Stomach smooth muscle (tissue), 2 donors: ENCODE data around the gene RGMA.

Source experiments
- H3K27ac ChIP-seq: one replicate; pipeline ENCODE4 v1.7.0; 2013; ENCODE audit warnings: mild to moderate bottlenecking, low read length, inconsistent platforms
- H3K27me3 ChIP-seq, 2 donors: one replicate each; pipeline ENCODE4 v1.7.0; 2013; ENCODE audit warnings: low read length in 2 of 2; ENCODE audit not compliant: insufficient read depth in 2 of 2, control insufficient read depth in 1 of 2
- H3K36me3 ChIP-seq, 2 donors: one replicate each; pipeline ENCODE4 v1.7.0; 2013; ENCODE audit warnings: low read length in 2 of 2; ENCODE audit not compliant: control insufficient read depth in 2 of 2, insufficient read depth in 2 of 2
- H3K4me1 ChIP-seq: one replicate; pipeline ENCODE4 v1.7.0; 2013; ENCODE audit warnings: low read length; ENCODE audit not compliant: control insufficient read depth, insufficient read depth
- H3K4me3 ChIP-seq, 2 donors: one replicate each; pipeline ENCODE4 v1.7.0; 2013; ENCODE audit warnings: low read length in 2 of 2
- H3K9ac ChIP-seq, 2 donors: one replicate each; pipeline ENCODE4 v1.7.0; 2013; ENCODE audit warnings: low read length in 2 of 2, mild to moderate bottlenecking in 1 of 2
- H3K9me3 ChIP-seq, 2 donors: one replicate each; pipeline ENCODE4 v1.7.0; 2013; ENCODE audit warnings: low read length in 2 of 2; ENCODE audit not compliant: control insufficient read depth in 2 of 2
- donor health status: healthy.
- donor health status: Pancreatic carcinoma.

The RGMA gene

GRCh38 chr15:93121973-93122910 lies 33.2 kb upstream of the RGMA start:
- Histone ChIP-seq H3K36me3 (no peaks in the 10 kb centered on the region), H3K4me1 (peaks cover 5% of the 10 kb centered on the region), H3K27me3 (no peaks in the 10 kb centered on the region), H3K27ac (no peak overlapping the region), H3K4me3 (no peak overlapping the region), H3K9ac (no peak overlapping the region), H3K9me3 (no peaks in the 10 kb centered on the region)

GRCh38 chr15:93121107-93121506 lies 32.1 kb upstream of the RGMA start:
- no peaks in the 10 kb centered on the region for H3K36me3 ChIP-seq

GRCh38 chr15:93118904-93119303 lies 29.9 kb upstream of the RGMA start:
- no peaks in the 10 kb centered on the region for H3K9me3 ChIP-seq
- H3K9ac ChIP-seq: no peak overlapping the region
- no peaks in the 10 kb centered on the region for H3K4me1 ChIP-seq
- no peaks in the 10 kb centered on the region for H3K36me3 ChIP-seq
- no peak overlapping the region for H3K4me3 ChIP-seq
- no peak overlapping the region for H3K27ac ChIP-seq
- H3K27me3 ChIP-seq: no peaks in the 10 kb centered on the region

More at GRCh38 chr15:93121107-93121506, 32.1 kb upstream of the RGMA start:
- Histone ChIP-seq H3K27ac (no peak overlapping the region), H3K9me3 (no peaks in the 10 kb centered on the region), H3K4me3 (no peak overlapping the region), H3K9ac (no peak overlapping the region), H3K4me1 (peaks cover 2% of the 10 kb centered on the region), H3K27me3 (no peaks in the 10 kb centered on the region)

- H3K9ac ChIP-seq: no peak overlapping the region
- H3K27me3 ChIP-seq: no peaks in the 10 kb centered on the region
- peaks cover 2% of the 10 kb centered on the region for H3K4me1 ChIP-seq
- H3K27ac ChIP-seq: no peak overlapping the region
- H3K36me3 ChIP-seq: no peaks in the 10 kb centered on the region
- no peak overlapping the region for H3K4me3 ChIP-seq
- no peaks in the 10 kb centered on the region for H3K9me3 ChIP-seq
Observed at GRCh38 chr15:93111451-93111850, 22.4 kb upstream of the RGMA start.

- no peak overlapping the region for H3K4me3 ChIP-seq
- H3K9ac ChIP-seq: no peak overlapping the region
- H3K9me3 ChIP-seq: no peaks in the 10 kb centered on the region
- H3K4me1 ChIP-seq: peaks cover 2% of the 10 kb centered on the region
- no peaks in the 10 kb centered on the region for H3K27me3 ChIP-seq
- H3K27ac ChIP-seq: no peak overlapping the region
- no peaks in the 10 kb centered on the region for H3K36me3 ChIP-seq
Observed at GRCh38 chr15:93110502-93111040, 21.6 kb upstream of the RGMA start.

GRCh38 chr15:93109336-93110102 lies 20.5 kb upstream of the RGMA start:
- Histone ChIP-seq H3K9me3 (no peaks in the 10 kb centered on the region), H3K36me3 (no peaks in the 10 kb centered on the region), H3K27ac (no peak overlapping the region), H3K9ac (no peak overlapping the region), H3K27me3 (no peaks in the 10 kb centered on the region), H3K4me3 (no peak overlapping the region), H3K4me1 (peaks cover 2% of the 10 kb centered on the region)

GRCh38 chr15:93107646-93108045 lies 18.6 kb upstream of the RGMA start:
- Histone ChIP-seq H3K9ac (no peak overlapping the region), H3K27me3 (no peaks in the 10 kb centered on the region)

GRCh38 chr15:93105485-93105884 lies 16.5 kb upstream of the RGMA start:
- no peak overlapping the region for H3K27ac ChIP-seq
- H3K4me3 ChIP-seq: no peak overlapping the region
- no peak overlapping the region for H3K9ac ChIP-seq
- H3K27me3 ChIP-seq: no peaks in the 10 kb centered on the region
- peaks cover 2% of the 10 kb centered on the region for H3K4me1 ChIP-seq
- H3K9me3 ChIP-seq: no peaks in the 10 kb centered on the region
- no peaks in the 10 kb centered on the region for H3K36me3 ChIP-seq

More at GRCh38 chr15:93107646-93108045, 18.6 kb upstream of the RGMA start:
- Histone ChIP-seq H3K9me3 (no peaks in the 10 kb centered on the region), H3K27ac (no peak overlapping the region), H3K36me3 (no peaks in the 10 kb centered on the region), H3K4me1 (peaks cover 2% of the 10 kb centered on the region), H3K4me3 (no peak overlapping the region)

GRCh38 chr15:93103823-93104222 lies 14.8 kb upstream of the RGMA start:
- no peaks in the 10 kb centered on the region for H3K9me3 ChIP-seq
- no peak overlapping the region for H3K4me3 ChIP-seq
- H3K36me3 ChIP-seq: no peaks in the 10 kb centered on the region
- H3K27me3 ChIP-seq: no peaks in the 10 kb centered on the region
- no peak overlapping the region for H3K9ac ChIP-seq
- peaks cover 2% of the 10 kb centered on the region for H3K4me1 ChIP-seq
- H3K27ac ChIP-seq: no peak overlapping the region

- Histone ChIP-seq H3K27me3 (no peaks in the 10 kb centered on the region), H3K4me3 (no peak overlapping the region), H3K4me1 (peaks cover 2% of the 10 kb centered on the region), H3K9ac (no peak overlapping the region), H3K27ac (no peak overlapping the region), H3K9me3 (no peaks in the 10 kb centered on the region), H3K36me3 (no peaks in the 10 kb centered on the region)
Observed at GRCh38 chr15:93102211-93102610, 13.2 kb upstream of the RGMA start.
